Astrocyte of the spinal cord (primary cell): ENCODE results near the gene TNNI2.

ENCODE experiments used
- DNase-seq: peaks from one replicate; pipeline ENCODE4 v3.0.0; 2011; ENCODE audit warnings: low read depth, low spot score
- H3K4me3 ChIP-seq: 2 replicates; pipeline ENCODE4 v1.5.1; 2011; ENCODE audit warnings: low read depth, mild to moderate bottlenecking, low read length, moderate library complexity
- in situ Hi-C: cut with HindIII; loops from 2 replicates; pipeline ENCODE4 v1.10.0; 2017; ENCODE audit warnings: low sequenced_read_pairs
- TF ChIP-seq, protein P1 (sequence below): IDR thresholded peaks from 2 replicates; pipeline ENCODE4 v1.5.1; 2012; ENCODE audit warnings: low read depth, mild to moderate bottlenecking, low read length, inconsistent platforms

The TNNI2 gene

GRCh38 chr11:1847006-1847735, 8.4 kb downstream of the TNNI2 start:
- TF ChIP-seq, protein P1, sequence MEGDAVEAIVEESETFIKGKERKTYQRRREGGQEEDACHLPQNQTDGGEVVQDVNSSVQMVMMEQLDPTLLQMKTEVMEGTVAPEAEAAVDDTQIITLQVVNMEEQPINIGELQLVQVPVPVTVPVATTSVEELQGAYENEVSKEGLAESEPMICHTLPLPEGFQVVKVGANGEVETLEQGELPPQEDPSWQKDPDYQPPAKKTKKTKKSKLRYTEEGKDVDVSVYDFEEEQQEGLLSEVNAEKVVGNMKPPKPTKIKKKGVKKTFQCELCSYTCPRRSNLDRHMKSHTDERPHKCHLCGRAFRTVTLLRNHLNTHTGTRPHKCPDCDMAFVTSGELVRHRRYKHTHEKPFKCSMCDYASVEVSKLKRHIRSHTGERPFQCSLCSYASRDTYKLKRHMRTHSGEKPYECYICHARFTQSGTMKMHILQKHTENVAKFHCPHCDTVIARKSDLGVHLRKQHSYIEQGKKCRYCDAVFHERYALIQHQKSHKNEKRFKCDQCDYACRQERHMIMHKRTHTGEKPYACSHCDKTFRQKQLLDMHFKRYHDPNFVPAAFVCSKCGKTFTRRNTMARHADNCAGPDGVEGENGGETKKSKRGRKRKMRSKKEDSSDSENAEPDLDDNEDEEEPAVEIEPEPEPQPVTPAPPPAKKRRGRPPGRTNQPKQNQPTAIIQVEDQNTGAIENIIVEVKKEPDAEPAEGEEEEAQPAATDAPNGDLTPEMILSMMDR = no peak
- DNase-seq = no peak
- in situ Hi-C loops = no loop called here
- H3K4me3 ChIP-seq = no peak overlapping the region

GRCh38 chr11:1847926-1848639, 9.3 kb downstream of the TNNI2 start:
- TF ChIP-seq, protein P1 = no peak
- in situ Hi-C loops = no loop called here
- DNase-seq = no peak
- no peak overlapping the region for H3K4me3 ChIP-seq

DNA sequence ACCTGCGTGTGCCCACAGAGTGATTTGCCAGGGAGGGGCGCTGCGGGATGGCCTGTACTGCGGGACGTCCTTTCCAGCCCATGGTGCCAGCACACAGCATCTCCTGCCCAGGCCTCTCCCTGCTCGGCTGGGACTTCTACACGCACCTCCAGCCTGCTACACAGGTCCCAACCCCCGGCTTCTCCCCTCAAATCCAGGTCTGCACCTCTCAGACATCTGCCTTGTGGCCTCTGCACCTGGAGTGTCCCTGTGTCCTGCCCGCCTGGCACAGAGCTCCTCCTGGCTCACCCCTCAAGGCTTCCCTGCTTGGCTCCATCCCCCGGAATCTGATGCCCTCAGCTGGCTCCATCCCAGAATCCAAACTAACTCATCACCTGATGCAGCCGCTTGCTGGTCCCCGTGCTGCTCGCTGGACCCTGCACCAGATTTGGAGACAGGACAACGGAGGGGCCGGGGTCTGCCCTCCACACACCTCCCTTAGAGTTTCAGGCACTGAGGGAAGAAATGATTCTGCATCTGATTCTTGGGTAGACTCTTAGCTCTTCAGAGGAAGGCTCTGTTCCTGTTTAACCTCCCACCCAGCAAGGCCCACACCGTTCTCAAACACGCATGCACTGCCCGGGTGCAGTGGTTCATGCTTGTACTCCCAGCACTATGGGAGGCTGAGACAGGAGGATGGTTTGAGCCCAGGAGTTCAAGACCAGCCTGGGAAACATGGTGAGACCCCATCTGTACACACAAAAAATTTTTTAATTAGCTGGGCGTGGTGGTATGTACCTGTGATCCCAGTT, 10.1 kb downstream of the TNNI2 start:
- in situ Hi-C loops = no loop called here
- DNase-seq = no peak
- H3K4me3 ChIP-seq = no peak overlapping the region
- TF ChIP-seq, protein P1 = no peak

DNA sequence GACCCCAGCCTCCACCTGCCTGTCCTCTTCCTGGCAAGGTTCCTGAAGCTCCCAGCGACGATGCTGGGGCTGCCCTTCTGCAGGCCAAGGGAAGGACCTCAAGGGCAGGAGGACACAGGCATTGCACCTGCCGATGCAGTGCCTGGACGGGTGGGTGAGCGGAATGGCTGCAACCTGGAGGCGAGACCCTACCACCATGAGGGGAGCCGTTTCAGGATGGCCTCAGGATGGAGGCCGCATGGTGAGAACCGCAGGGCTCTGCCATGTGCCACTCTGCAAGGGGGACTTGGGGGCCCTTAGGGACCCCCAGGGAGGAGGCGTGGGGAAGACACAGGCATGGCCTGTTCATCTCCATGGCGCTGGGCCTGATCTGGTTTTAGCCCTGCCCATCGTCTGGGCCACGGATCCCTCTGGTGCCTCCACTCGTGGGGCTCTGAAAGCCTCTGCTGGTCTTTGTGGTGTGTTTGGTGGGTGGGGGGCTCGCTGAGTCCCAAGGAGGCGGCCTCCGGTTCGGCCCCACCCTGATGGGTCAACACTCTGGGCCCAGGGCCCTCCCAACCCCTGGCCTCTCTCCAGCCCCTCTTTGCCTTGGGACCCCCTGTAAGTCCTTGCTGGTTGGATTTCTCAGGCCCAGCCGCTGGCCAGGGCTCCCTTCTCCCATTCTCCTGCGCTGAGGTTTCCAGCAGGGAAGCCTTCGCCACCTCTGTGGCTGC, 12.8 kb downstream of the TNNI2 start:
- in situ Hi-C loops = no loop called here
- no peak for DNase-seq
- TF ChIP-seq, protein P1 = no peak
- H3K4me3 ChIP-seq = no peak overlapping the region

DNA sequence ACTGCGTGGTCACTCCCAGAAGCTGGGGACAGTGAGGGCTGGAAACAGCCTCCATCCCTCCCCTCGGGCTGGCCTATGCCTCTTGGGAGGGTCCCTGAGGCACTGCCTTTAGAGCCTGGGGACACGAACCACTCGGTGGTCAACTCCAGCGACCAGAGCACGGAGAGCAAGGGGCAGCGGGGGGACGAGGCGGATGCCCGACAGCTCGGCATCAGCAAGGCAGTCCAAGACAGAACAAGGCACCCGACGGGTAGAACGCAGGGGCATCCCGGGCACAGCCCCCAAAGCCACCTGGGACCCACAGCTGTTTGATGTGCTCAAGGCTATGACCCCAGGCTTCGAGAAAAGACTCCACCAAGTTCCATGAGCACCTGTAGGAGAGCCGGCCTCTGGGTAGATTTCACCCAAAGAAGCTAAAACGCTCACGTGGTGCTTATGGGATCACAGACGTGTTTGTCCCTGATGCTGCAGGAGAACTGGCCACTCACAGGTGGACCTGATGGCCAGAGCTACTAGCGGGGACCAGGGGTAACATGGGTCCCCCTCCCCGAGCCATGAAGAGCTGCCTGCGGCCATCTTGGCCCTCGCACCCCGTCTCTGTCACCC, 13.6 kb downstream of the TNNI2 start:
- DNase-seq = no peak
- in situ Hi-C loops = no loop called here

More for the DNA sequence above, 13.6 kb downstream of the TNNI2 start:
- TF ChIP-seq, protein P1 = no peak
- H3K4me3 ChIP-seq = no peak overlapping the region
